ENCODE results near the gene TDG. TPM values are rescaled to one million over a fixed set of nuclear protein-coding genes. Genes with fewer than 3 reads are reported as not detected.

Gene TDG
- total and polyA plus RNA-seq, 2 donors (not counting 3 experiments of a cell fraction or from before 2014, with no cell fraction given), result 17.6 to 36.8 TPM

- CTCF ChIA-PET, result no interaction called here
Observed at GRCh38 chr12:103973909-103974308, 8.2 kb downstream of the TDG start.

More at GRCh38 chr12:103973909-103974308, 8.2 kb downstream of the TDG start:
- H4K20me1 ChIP-seq (replicated peaks; ENCODE audit: control insufficient read depth, extremely low read depth, insufficient read depth, low read length), result peaks cover 2% of the 10 kb centered on the region
- peaks cover 6 to 8% of the 10 kb centered on the region in 2 experiments for H3K36me3 ChIP-seq (ENCODE audit: control insufficient read depth in 2 of 2, extremely low read depth in 1 of 2, insufficient read depth in 2 of 2, low read length in 2 of 2)
- no TSS peak for BruUV-seq (replicated peaks)
- intact Hi-C loops (cut with micrococcal nuclease), result no loop called here
- dilution Hi-C loops (cut with MboI; ENCODE audit: extremely low pct_ligation_motif_present, low sequenced_read_pairs), result no loop called here
- no peak for TF ChIP-seq FOS (IDR thresholded peaks at IDR 0.05; ENCODE audit: borderline replicate concordance, insufficient read depth, low read length)
- TF ChIP-seq MYC (IDR thresholded peaks at IDR 0.05; ENCODE audit: low read depth, low read length), result no peak
- TF ChIP-seq, protein P1, sequence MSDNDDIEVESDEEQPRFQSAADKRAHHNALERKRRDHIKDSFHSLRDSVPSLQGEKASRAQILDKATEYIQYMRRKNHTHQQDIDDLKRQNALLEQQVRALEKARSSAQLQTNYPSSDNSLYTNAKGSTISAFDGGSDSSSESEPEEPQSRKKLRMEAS (IDR thresholded peaks at IDR 0.05; ENCODE audit: insufficient read depth, insufficient read length), result no peak
- TF ChIP-seq GATA2 (IDR thresholded peaks at IDR 0.05; ENCODE audit: insufficient read depth, insufficient read length, low read depth, low read length), result no peak
- no peak for TF ChIP-seq POLR2A (IDR thresholded peaks at IDR 0.05; ENCODE audit: low read depth, low read length)
- no peak for TF ChIP-seq EZH2 (IDR thresholded peaks at IDR 0.05; ENCODE audit: borderline replicate concordance, low read depth, low read length, severe bottlenecking)
- TF ChIP-seq CTCF (IDR thresholded peaks at IDR 0.05; ENCODE audit: extremely low read depth in 1 of 2, insufficient read depth in 1 of 2, low read depth in 1 of 2, low read length in 2 of 2), result no peak
- no peak for TF ChIP-seq POLR2AphosphoS5 (IDR thresholded peaks at IDR 0.05; ENCODE audit: insufficient read depth, low read depth, low read length)
- no peak for TF ChIP-seq JUN (IDR thresholded peaks at IDR 0.05; ENCODE audit: borderline replicate concordance, insufficient read depth, insufficient read length, low read depth)
- H3K9me3 ChIP-seq (replicated peaks; ENCODE audit: control insufficient read depth, insufficient read depth, low read length), result no peaks in the 10 kb centered on the region
- DNase-seq (ENCODE audit: low read depth, low spot score) (no peak), FAIRE-seq (no peak)
- no peaks in the 10 kb centered on the region for H3K9me1 ChIP-seq (replicated peaks; ENCODE audit: control insufficient read depth, extremely low read depth, insufficient read depth, low read length)
- POLR2A ChIA-PET, result no interaction called here
- H3K4me2 ChIP-seq (ENCODE audit: insufficient read depth, low read length), result no peak overlapping the region
- H2AFZ ChIP-seq (ENCODE audit: low read depth, low read length), result no peak overlapping the region
- no peak overlapping the region for H3K27ac ChIP-seq (ENCODE audit: insufficient read depth, low read depth, low read length)
- no peaks in the 10 kb centered on the region for H3K27me3 ChIP-seq (ENCODE audit: control insufficient read depth in 2 of 2, insufficient read depth in 2 of 2, low read length in 2 of 2)
- H3K9ac ChIP-seq (replicated peaks; ENCODE audit: extremely low read depth, insufficient read depth, low read length), result no peak overlapping the region
- no peaks in the 10 kb centered on the region for H3K4me1 ChIP-seq (ENCODE audit: control insufficient read depth, extremely low read depth, insufficient read depth, low read length)
- no peak overlapping the region for H3K4me3 ChIP-seq (replicated peaks in 1 of 3; ENCODE audit: insufficient read depth in 1 of 3, low read depth in 1 of 3, low read length in 3 of 3)
- H3K79me2 ChIP-seq (ENCODE audit: control insufficient read depth, insufficient read depth, low read length), result peaks cover 86% of the 10 kb centered on the region

Measured in endothelial cell of umbilical vein (primary cell).